NCI-H226 (cell line): ENCODE measurements around the gene QPCTL.
A peak's percentile ranks its signal among the peaks of the same experiment; 100 is the strongest.
"Not testable (repeated sequence)": the region's sequence is repeated elsewhere in the genome, so short reads cannot be mapped to it uniquely, and the experiment has no call there.

Experiments
- DNase-seq: peaks from one replicate; pipeline ENCODE4 v3.0.0-alpha.2; 2015

QPCTL gene

DNA sequence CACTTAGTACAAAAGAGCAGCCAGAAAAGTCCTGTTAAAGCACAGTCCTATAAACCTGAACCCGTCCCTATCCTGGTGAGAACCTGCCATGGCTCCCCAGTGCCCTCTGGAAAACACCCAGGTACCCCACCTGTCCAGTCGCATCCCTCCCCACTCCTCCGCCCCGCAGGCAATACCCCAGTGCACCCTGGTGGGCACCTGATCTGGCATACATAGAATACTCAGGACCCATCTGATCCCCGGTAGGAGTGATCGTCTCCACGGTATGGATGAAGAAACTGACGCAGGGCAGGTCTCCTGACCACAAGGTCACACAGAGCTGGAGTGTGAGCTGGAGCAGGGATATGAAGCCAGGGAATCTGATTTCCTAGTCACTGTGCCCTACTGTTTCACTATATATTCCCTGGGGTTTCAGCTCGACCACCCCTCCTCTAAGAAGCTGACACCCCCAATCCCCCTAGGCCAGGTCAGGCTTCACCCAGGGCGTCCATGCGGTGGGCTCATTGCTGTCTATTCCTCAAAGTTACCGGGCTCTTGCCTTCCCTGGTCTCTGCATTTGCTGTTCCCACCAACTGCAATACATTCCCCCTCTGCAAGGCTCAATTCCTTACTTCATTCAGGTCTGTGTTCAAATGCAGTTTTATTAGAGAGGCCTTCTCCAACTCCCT lies 25.7 kb downstream of the QPCTL start:
- DNase-seq, result no peak

DNA sequence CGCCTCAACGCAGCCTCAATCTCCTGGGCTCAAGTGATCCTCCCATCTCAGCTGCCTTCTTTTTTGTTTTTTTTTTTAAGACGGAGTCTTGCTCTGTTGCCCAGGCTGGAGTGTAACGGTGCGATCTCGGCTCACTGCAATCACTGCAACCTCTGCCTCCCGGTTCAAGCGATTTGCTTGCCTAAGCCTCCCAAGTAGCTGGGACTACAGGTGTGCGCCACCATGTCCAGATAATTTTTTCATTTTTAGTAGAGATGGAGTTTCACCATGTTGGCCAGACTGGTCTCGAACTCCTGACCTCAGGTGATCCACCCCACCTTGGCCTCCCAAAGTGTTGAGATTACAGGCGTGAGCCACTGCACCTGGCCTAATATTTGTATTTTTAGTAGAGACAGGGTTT lies 27.6 kb downstream of the QPCTL start:
- not testable (repeated sequence) for DNase-seq

DNA sequence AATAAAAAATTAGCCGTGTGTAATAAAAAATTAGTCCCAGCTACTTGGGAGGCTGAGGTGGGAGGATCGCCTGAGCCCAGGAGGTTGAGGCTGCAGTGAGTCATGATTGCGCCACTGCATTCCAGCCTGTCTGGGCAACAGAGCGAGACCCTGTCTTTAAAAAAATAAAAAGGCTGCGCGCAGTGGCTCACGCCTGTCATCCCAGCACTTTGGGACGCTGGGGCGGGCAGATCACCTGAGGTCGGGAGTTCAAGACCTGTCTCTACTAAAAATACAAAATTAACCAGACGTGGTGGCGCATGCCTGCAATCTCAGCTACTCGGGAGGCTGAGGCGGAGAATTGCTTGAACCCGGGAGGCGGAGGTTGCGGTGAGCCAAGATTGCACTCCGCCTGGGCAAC lies 36.2 kb downstream of the QPCTL start:
- DNase-seq, result not testable (repeated sequence)

- peak; percentile 15 for DNase-seq
Measured at GRCh38 chr19:45729800-45730290, 37.4 kb downstream of the QPCTL start.

- DNase-seq, result peak; percentile 98
Measured at GRCh38 chr19:45730368-45731288, 38.2 kb downstream of the QPCTL start, which contains the start of gene FBXO46. Gene FBXO46 (minus strand): TSS chr19:45730896. CDS start chr19:45713495, 17,401 bp downstream.

- DNase-seq, result no peak
Measured at GRCh38 chr19:45733160-45733810, 40.8 kb downstream of the QPCTL start, which contains the start of gene MEIOSIN. Gene MEIOSIN (plus strand): TSS chr19:45733439. CDS start chr19:45735377, 1,938 bp downstream.

DNA sequence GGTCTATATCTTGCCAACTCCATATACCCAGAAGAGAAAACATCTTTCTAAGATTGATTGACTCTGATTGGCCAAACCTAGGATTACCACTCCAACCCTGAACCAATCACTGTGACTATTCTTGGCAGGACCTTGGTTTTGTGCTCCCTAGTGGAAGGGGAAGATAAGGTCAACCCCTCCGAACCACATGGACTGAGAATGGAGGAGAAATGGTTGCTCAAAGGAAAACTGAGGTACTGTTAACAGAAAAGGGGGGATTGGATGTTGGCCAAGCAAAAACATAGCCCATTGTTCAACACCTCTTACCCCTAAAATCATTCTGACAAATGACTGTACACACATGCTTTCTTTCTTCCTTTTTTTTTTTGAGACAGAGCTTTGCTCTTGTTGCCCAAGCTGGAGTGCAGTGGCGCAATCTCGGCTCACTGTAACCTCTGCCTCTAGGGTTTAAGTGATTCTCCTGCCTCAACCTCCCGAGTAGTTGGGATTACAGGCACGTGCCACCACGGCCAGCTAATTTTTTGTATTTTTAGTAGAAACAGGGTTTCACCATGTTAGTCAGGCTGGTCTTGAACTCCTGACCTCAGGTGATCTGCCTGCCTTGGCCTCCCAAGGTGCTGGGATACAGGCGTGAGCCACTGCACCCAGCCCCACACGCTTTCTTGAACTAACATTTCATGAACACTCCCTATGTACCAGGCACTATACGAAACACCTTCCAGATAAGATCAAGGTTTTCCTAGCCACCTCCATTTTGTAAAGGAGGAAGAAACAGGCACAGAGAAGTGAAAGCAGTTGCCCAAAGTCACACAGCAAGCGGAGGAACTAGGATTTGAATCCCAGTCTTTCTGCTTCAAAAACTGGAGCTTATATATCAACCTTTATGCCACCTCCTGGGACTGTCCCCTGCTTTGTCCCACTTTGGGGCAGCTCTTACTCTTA lies 47.3 kb downstream of the QPCTL start:
- DNase-seq, result no peak

- no peak for DNase-seq
Measured at GRCh38 chr19:45742969-45743368, 50.5 kb downstream of the QPCTL start.

GRCh38 chr19:45745606-45746005 lies 53.1 kb downstream of the QPCTL start:
- DNase-seq, result no peak

DNA sequence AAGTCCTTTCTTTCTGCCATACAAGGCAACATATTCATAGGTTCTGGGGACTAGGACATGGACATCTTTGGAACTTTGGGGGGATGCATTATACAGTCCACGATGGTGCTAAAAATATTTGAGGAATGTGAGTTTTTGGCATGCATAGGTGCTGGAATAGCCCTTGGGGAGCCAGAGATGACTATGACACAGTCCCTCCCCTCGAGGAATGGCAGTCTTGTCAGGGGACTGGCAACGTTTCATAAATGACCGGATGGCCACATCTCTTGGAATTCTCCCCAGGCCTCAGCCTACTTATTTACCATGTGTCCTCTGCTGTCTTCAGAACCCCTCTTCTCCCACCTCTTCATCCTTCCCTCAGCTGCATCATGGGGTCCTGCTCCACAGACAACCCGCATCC lies 54.4 kb downstream of the QPCTL start:
- no peak for DNase-seq

DNA sequence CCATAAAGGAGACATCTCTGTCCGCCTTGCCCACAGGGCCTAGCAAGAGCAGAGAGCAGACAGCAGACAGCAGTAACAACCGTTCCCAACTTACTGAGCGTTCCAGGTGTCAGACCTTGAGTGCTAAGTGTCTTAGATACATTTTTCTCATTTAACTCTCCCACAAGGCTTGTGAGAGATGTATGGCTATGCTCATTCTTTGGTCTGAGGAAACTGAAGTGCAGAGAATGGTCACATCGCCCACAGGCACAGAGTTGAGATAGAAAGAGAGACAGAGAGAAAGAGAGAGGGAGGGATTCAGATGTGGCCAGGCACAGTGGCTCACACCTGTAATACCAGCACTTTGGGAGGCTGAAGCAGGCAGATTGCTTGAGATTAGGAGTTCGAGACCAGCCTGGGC lies 55.0 kb downstream of the QPCTL start:
- no peak for DNase-seq

DNA sequence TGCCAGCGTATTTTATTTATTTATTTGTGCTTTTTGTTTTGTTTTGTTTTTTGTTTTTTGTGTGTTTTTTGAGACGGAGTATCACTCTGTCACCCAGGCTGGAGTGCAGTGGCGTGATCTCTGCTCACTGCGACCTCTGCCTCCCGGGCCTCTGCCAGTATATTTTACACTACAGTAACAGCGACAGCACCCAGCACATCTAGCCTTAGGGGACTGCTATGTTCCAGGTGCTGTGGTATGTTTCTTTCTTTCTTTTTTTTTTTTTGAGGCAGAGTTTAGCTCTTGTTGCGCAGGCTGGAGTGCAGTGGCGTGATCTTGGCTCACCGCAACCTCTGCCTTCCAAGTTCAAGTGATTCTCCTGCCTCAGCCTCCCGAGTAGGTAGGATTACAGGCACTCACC lies 59.0 kb downstream of the QPCTL start:
- not testable (repeated sequence) for DNase-seq

- no peak for DNase-seq
Measured at GRCh38 chr19:45752639-45753038, 60.2 kb downstream of the QPCTL start.

DNA sequence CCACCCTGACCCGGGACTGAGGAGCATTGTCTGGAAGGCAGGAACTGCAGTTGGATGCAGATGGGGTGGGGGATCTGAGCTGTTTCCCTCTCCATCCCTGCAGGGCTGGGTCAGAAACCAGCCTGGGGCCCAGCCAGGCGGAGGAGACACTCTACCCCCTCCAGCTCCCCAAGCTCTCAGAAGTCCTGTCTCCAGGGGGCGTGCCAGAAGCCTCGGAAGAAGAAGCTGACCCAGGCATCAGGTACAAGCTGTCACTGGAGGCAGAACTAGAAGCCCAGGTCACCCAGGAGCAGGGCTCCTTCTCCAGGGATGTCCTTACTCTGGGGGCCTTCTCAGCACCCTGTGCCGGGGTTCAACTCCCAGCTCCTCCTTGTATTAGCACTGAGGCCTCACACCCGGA lies 61.1 kb downstream of the QPCTL start:
- no peak for DNase-seq
